ENCODE measurements around the gene TMBIM6. TPM values are rescaled to one million over a fixed set of nuclear protein-coding genes. Genes with fewer than 3 reads are reported as not detected.

TMBIM6 gene
- total RNA-seq, 1 experiment from 2014 or later = 525 TPM

GRCh38 chr12:49807991-49808580 lies 66.7 kb downstream of the TMBIM6 start:
- no peaks in the 10 kb centered on the region for H3K27me3 ChIP-seq (ENCODE audit: control insufficient read depth, insufficient read depth, low read length)
- 0 out of 2 replicates have a peak, but pooled peaks cover 2% of the 10 kb centered on the region for H3K36me3 ChIP-seq (ENCODE audit: control insufficient read depth, insufficient read depth, low read length)
- CTCF ChIA-PET = no interaction called here
- intact Hi-C loops (cut with micrococcal nuclease; ENCODE audit: unreplicated experiment) (no loop called here), in situ Hi-C loops (cut with HindIII; ENCODE audit: low pct_unique_long_range_greater_than_20kb, low sequenced_read_pairs) (no loop called here)
- no peak for TF ChIP-seq TCF7L2 (IDR thresholded peaks at IDR 0.05; ENCODE audit: low read depth, low read length)
- TF ChIP-seq, protein P1, sequence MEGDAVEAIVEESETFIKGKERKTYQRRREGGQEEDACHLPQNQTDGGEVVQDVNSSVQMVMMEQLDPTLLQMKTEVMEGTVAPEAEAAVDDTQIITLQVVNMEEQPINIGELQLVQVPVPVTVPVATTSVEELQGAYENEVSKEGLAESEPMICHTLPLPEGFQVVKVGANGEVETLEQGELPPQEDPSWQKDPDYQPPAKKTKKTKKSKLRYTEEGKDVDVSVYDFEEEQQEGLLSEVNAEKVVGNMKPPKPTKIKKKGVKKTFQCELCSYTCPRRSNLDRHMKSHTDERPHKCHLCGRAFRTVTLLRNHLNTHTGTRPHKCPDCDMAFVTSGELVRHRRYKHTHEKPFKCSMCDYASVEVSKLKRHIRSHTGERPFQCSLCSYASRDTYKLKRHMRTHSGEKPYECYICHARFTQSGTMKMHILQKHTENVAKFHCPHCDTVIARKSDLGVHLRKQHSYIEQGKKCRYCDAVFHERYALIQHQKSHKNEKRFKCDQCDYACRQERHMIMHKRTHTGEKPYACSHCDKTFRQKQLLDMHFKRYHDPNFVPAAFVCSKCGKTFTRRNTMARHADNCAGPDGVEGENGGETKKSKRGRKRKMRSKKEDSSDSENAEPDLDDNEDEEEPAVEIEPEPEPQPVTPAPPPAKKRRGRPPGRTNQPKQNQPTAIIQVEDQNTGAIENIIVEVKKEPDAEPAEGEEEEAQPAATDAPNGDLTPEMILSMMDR (IDR thresholded peaks at IDR 0.05) = no peak
- no peak for TF ChIP-seq SIN3A (IDR thresholded peaks at IDR 0.05; ENCODE audit: borderline replicate concordance, insufficient read depth, low read depth, low read length)
- TF ChIP-seq REST (IDR thresholded peaks at IDR 0.05; ENCODE audit: insufficient read depth in 1 of 2, low read depth in 2 of 2, low read length in 1 of 2) = no peak
- no peak for TF ChIP-seq POLR2AphosphoS5 (IDR thresholded peaks at IDR 0.05; ENCODE audit: low read depth, low read length)
- H3K27ac ChIP-seq (ENCODE audit: low read length) = no peak overlapping the region
- ATAC-seq = no peak
- POLR2A ChIA-PET = interaction anchor here (0.6 to 1.0 kb wide), 2 partner anchors 20 to 546 kb away, joined by 3 to 5 read pairs; partner anchors contain the start of gene NCKAP5L
- H3K4me1 ChIP-seq (ENCODE audit: control insufficient read depth, insufficient read depth, low read length) = no peaks in the 10 kb centered on the region
- BruUV-seq (replicated peaks) = no TSS peak
- DNase-seq (ENCODE audit: low read depth, low spot score) = no peak
- H3K4me3 ChIP-seq (ENCODE audit: low read depth in 2 of 2, low read length in 2 of 2) = no peak overlapping the region
- H3K9me3 ChIP-seq (ENCODE audit: control insufficient read depth, insufficient read depth, low read depth, low read length) = no peaks in the 10 kb centered on the region

DNA sequence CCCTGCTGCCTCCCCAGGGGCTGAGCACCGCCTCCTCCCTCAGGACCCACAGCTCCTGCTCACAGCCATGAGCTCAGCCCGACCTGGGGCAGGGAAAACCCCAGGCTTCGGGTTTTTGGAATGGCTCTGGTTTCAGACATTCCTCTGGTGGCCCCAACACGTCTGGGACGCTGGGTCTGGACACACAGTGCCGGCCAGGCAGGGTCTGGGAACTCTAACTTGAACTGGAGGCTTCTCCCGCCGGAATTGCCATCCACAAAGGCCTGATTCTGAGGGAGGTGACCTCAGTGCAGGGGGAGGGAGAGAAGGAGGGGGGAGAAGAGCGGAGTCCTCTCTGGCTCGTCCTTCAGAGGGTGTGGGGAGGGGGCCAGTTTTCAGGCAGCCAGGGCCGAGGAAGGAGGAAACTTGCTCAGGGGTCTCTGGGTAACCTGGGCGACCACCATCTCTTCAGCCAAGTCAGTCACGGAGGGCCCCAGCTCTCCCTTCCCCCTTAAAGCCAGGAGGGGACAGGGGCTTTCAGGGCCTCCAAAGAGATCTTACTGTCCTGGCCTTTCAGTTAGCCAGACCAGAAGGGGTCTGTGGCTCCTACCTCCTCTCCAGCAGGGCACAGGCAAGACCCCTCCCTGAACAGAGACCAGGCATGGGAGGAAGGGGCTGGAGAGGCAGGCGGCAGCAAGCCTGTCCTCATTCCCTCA lies 67.5 kb downstream of the TMBIM6 start:
- Histone ChIP-seq H3K27me3 (ENCODE audit: control insufficient read depth, insufficient read depth, low read length) (no peaks in the 10 kb centered on the region), H3K9me3 (ENCODE audit: control insufficient read depth, insufficient read depth, low read depth, low read length) (no peaks in the 10 kb centered on the region), H3K4me1 (ENCODE audit: control insufficient read depth, insufficient read depth, low read length) (no peaks in the 10 kb centered on the region), H3K36me3 (ENCODE audit: control insufficient read depth, insufficient read depth, low read length) (0 out of 2 replicates have a peak, but pooled peaks cover 2% of the 10 kb centered on the region), H3K4me3 (ENCODE audit: low read depth in 2 of 2, low read length in 2 of 2) (no peak overlapping the region), H3K27ac (ENCODE audit: low read length) (no peak overlapping the region)
- ChIA-PET CTCF (no interaction called here), POLR2A (interaction anchor here (0.6 to 1.0 kb wide), 2 partner anchors 19 to 545 kb away, joined by 3 to 5 read pairs; partner anchors contain the start of gene NCKAP5L)
- in situ Hi-C loops (cut with HindIII; ENCODE audit: low pct_unique_long_range_greater_than_20kb, low sequenced_read_pairs) (no loop called here), intact Hi-C loops (cut with micrococcal nuclease; ENCODE audit: unreplicated experiment) (no loop called here)
- DNase-seq (ENCODE audit: low read depth, low spot score) (no peak), ATAC-seq (no peak)
- no peak for TF ChIP-seq TCF7L2 (IDR thresholded peaks at IDR 0.05; ENCODE audit: low read depth, low read length)
- TF ChIP-seq SIN3A (IDR thresholded peaks at IDR 0.05; ENCODE audit: borderline replicate concordance, insufficient read depth, low read depth, low read length) = no peak
- no peak for TF ChIP-seq REST (IDR thresholded peaks at IDR 0.05; ENCODE audit: insufficient read depth in 1 of 2, low read depth in 2 of 2, low read length in 1 of 2)
- TF ChIP-seq, protein P1 (IDR thresholded peaks at IDR 0.05) = no peak
- TF ChIP-seq POLR2AphosphoS5 (IDR thresholded peaks at IDR 0.05; ENCODE audit: low read depth, low read length) = no peak
- no TSS peak for BruUV-seq (replicated peaks)
